ENCODE results near the gene IFNA13.
A peak's percentile ranks its signal among the peaks of the same experiment; 100 is the strongest.
"Not testable (repeated sequence)": the region's sequence is repeated elsewhere in the genome, so short reads cannot be mapped to it uniquely, and the experiment has no call there.

Gene IFNA13

DNA sequence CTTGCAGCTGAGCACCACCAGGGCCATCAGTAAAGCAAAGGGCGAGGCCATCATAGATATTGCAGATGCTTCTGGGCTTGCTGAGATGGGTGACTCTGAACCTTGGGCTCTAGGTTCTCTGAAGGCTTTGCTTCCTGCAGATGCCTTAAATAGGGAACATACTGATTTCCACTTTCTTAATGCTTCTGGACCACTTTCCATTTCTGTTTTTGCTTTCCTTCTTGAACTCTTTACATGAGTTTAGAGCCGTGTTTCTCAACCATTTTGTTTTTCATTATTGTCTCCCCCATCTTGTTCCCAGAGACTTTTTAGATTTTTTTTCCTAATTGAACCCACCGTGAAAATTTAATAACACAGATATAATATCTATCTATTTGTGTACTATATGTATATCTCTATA, at the start of gene IFNA13:
TSS of gene IFNA13 (minus strand) at position 101 of the 400 bp plus-strand sequence. CDS start at position 54, 47 bp downstream.
- DNase-seq, result no peak

DNA sequence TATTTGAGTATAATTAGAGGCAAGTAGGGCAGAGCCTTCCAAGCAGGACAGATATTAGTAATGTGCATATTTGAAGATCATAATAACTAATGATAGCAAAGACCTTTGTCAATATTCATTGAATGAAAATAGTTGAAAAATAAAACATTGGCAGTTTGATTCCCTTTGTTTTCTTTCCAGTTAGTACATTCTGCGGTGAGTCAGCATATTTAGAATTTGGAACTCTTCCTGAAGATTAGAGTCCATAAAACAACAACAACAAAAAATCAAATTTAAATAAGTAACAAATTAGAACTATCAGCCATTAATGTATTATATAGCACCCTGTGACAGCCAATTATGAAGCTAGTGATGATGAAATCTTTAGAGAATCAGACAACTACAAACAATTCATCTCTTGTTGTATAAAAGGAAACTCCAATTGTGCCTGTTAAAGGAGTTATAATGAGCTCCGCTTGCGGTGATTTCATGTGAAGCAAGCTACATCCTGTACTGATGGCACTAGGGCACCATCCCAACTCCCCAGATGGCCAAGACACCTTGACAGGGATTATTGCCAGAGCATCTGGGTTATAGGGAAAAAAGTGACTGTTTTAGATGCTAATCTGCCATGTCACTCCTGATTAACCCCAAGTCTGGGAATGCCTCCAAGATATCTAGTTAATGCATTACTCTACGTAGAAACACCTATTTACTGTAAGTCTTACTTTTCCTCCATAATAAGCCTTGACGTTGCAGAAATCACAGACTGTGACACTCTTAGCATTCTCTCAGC, 47.8 kb upstream of the IFNA13 start:
- peak; percentile 87 for DNase-seq

DNA sequence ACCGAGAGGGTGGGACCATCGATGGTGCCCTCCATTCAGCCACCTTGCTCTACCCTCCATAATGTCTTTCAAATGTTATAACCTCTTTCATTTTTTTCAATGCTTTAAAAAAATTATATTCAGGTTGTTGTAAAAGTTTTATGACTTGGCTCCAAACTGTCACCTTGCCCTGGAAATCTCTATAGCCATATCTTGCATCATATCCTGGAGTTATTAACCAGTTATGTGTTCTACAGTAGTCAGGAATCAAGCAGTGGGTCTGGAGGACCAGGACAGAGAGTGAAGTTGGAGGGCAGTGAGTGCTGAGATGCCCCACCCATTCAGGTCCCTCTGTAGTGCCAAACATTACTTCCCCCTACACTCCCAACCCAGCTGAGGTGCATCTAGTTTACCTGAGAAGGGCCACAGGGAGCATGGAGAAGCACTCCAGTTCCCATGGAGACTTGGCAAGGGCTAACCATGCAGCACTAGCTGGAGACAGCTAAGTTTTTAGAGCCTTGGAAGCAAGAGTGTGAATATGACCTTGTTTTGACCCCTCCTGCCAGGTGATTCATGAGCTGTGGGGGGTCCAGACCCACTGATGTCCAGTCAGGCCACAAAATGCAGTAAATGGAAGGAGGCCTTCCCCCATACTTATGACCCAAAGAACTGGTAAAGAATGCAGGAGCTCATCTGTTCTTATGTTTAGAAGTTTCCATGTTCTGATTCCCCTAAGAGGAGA, 46.5 kb upstream of the IFNA13 start:
- DNase-seq, result no peak

DNA sequence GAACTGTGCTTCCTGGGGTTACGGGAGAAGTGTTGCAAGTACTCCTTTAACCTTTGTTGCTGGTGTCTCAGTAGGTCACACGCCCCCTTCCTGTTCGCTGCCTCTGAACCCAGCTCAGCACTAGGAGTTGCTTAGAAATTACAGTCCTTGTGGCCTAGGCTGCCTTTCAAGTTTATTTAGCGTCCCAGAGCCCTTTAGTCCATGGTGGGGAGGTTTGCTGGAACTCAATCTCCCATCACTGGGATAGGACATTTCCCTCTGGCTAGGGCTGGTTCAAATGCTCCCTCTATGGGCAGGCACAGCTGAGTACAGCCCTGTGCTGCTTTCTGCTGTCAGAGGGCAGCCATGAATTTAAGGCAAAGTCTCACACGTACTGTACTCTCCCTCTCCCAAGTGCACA, 45.8 kb upstream of the IFNA13 start:
- DNase-seq, result no peak

DNA sequence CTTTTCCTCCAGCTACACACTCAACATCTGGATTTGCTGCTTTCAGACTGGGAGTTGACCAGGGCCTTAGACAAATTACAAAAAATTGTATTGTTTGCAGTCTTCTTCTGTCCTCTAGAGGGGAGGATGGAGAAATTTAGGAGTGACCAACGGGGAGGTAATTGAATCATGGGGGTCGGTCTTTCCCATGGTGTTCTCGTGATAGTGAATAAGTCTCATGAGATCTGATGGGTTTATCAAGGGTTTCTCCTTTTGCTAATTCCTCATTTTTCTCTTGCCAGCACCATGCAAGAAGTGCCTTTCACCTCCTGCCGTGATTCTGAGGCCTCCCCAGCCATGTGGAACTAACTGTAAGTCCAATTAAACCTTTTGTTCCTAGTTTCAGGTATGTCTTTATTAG, 45.3 kb upstream of the IFNA13 start:
- DNase-seq, result no peak

DNA sequence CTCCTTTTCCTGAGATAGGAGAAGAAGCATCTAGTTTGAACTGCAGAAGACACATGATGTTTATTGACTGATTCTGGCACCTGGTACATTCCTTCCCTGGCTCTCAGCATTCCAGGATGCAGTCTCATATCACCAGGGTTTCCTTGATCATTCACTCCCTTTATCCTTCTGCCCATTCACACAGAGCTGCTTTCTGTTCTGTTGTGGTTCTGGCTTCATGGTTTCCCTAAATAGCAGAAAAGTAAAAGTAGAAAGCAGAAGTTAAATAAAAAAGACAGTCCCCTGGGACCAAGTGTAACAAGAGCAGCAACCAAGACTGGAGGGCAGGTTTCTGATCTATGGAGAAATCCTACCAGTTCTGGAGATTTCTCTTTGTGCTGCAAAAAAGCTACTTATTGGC, 44.2 kb upstream of the IFNA13 start:
- DNase-seq, result no peak

DNA sequence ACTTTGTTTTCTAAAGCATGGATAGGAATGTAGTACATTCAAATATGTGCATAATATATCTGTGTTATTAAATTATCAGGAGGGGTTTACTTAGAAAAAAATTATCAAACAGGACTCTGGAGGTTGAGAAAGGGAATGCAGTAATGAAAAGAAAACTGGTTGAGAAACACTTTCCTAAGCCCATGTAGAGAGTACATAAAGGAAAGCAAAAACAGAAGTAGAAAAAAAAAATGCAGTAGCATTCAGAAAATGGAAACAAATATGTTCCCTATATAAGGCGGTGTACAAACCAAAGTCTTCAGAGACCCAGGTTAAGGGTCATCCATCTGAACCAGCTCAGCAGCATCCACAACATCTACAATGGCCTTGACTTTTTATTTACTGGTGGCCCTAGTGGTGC, 41.0 kb upstream of the IFNA13 start, which contains the start of gene IFNA8:
TSS of gene IFNA8 (plus strand) at position 301 of the 400 bp plus-strand sequence. CDS start at position 361, 60 bp downstream.
- DNase-seq, result no peak

DNA sequence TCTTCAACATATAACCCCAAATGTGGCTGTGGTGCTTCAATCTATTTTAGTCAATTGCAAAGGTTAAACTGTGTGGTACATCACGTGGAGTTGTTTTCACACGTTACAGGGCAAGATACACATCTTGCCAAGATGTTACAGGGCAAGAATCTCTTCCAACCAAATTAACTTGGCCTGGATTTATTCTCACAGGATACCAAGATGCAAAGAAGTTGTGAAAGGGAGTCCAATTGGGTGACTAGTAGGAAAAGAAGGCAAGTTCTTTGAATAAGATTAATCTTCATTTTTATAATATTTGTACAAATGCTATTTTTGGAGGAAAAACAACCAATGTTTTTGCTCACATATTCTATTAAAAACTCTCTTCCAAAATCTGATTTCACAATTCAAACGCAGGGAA, 36.3 kb upstream of the IFNA13 start:
- DNase-seq, result no peak

DNA sequence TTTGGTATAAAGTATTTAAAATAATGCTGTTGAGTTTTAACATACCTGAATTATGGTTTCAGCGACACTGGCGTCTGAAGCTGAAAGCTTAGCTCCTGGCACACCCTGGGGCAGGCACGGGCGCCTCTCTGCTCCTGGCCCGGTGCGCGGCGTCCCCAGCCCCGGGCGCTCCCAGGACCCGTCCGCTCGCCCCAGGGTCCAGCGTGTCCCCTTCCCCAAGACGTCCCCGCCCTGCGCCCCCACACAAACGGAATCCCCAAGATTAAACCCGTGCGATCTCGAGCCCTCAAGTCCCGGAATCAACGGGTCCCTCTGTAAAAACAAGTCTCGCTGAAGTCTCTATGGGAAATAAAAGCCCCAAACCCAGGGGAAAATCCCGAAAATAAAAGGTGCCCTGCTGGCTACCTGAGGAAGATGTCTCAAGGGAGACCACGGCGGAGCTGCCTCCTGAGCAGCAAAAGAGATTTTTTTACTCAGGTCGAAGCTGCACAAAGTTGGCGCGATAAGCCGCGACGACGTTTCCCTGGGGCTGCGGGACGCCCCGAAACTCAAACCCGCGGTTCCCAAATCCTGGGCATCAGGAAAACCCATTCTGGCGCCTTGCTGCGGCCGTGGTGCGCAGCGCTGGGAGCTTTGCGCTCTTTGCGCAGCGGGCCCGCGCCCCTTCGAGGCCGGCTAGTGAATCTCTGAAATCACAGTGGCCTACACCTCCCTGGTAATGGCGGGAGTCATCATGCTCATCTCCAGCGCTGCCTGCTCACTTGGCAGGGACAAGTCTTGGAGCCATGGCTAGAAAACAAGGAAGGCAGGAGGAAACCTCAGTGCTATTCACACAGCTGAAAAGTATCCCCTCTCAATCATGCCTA, 34.8 kb upstream of the IFNA13 start:
- DNase-seq, result no peak

DNA sequence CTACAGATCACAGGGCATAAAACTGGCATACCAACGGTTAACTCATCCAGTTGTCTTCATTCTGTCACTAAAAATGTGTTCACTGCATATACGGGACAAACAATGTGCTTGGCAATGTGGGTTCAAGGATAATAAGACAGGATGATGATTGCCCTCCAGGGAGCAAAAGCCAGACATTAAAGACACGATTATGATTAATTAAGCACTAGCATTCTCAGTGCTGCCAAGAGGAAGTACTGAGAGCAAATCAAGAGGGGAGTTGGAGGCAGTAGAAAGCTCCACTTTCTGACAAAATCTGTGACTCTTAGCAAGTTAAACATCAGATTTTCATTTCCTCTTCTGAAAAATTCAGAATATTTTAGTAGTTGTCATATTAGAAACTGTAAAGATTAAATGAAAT, 32.1 kb upstream of the IFNA13 start:
- no peak for DNase-seq

DNA sequence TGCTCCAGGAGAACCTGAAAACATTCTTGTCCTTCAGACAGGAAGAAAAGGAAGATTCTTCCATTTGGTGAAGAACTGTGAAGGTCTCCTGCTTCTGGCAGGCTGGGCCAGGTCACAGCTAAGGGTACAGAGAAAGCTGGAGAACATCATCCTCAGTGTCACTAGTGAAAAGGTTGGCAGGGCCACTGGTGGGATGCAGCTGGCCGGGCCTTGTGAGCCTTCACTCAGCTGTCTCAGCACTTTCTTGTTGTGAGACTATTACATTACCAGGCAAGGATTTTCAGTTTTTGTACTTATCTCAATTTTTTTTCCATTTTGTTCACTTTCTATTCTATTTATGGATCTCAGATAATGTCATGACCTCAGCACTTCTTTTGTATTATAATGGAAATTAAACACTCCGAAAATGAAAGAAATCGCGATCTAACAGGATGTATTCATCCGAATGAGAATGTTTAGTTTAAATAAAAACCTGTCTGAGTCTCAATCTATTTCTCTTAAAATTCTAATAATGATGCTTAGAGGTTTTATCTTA, 31.2 kb upstream of the IFNA13 start:
- no peak for DNase-seq

DNA sequence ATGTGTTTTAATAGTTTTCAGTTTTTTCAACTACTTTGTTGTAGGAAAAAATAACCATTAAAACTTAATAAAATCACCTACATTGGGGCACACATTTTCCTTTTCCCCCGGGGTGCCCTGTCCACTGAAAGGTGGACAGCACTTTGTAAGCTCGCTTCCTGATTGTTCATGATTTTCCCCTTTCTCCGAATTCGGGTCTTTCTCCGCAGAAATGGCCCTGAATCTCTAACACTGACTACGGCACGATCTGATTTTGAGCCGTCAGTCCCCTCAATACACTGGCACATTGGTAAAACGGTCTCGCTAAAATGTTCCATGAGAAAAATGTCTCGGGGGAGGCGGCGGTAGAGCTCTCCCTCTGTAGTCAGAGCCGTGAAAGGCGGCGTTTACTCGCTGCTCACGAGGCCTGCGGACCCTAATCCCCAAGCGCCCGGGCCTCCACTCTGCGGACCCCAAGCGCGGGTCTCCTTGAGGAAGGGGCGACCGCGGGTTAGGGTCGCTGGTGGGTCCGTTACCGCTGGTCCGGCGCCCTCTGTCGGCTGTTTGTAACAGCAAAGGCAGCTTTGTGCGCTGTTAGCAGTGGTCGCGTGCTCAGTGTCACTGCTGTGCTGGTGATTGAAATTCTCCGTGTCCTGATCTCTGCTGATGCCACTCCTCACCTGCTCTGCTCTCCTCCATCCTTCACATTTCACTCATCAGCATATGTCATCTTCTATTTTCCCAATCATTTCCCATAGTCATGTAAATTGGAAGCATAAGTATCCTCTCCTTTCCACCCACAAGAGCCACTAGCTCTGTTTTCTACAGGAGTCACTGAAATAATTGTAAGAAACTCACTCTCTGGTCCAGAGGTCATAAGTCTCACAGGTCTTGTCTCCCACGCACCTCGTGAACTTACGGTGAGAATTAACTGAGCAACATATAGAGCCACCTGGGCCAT, 28.2 kb upstream of the IFNA13 start:
- peak; percentile 9 for DNase-seq

DNA sequence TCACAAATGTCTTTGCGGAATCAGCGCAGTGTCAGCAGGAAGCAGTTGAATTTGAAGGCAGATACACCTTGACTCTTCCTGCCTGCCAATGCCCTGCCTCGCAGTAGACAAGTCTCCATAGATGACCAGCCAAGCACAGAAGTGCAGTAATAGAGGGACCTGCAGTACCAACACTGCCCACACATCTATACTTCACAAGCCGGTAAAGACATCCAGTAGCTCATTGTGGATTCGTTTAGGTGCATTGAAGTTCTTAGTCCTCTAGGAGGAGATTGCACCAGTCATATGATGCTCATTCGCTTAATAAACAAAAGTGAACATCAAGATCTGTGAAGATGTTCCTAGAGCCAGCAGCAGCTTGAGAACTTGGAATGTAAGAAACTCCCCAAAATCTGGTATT, 24.4 kb upstream of the IFNA13 start:
- no peak for DNase-seq

DNA sequence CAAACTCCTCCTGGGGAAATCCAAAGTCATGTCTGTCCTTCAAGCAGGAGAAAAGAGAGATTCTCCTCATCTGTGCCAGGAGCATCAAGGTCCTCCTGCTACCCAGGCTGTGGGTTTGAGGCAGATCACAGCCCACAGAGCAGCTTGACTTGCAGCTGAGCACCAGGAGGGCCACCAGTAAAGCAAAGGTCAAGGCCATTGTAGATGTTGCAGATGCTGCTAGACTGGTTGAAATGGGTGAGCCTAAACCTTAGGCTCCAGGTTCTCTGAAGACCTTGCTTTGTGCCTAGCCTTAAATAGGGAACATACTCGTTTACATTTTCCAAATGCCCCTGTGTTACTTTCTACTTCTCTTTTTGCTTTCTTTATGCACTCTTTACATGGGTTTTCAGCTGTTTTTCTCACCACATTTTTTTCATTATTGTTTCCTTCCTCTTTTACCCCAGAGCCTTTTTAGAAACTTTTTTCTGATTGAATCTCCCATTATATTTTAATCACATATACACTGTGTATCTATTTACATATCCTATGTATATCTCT, 17.3 kb upstream of the IFNA13 start, which contains the start of gene IFNA2:
TSS of gene IFNA2 (minus strand) at position 268 of the 540 bp plus-strand sequence. CDS start at position 199, 69 bp downstream.
- DNase-seq, result no peak

DNA sequence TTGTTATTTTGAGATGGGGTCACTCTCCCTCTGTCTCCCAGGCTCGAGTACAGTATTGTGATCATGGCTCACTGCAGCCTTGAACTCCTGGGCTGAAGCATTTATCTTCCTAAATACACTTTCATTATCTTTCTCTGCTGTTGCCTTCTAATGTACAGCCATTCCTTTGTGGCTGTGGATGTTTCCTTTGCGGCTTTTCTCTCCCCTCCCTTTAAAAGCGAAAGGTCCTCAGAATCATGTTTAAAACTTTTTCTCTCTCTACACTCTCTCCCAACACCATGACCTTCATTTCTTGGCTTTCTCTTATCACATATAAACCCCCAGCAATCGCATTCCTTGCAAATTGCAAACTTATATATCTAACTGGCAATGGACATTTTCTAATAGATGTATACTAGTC, 15.8 kb upstream of the IFNA13 start:
- no peak for DNase-seq

DNA sequence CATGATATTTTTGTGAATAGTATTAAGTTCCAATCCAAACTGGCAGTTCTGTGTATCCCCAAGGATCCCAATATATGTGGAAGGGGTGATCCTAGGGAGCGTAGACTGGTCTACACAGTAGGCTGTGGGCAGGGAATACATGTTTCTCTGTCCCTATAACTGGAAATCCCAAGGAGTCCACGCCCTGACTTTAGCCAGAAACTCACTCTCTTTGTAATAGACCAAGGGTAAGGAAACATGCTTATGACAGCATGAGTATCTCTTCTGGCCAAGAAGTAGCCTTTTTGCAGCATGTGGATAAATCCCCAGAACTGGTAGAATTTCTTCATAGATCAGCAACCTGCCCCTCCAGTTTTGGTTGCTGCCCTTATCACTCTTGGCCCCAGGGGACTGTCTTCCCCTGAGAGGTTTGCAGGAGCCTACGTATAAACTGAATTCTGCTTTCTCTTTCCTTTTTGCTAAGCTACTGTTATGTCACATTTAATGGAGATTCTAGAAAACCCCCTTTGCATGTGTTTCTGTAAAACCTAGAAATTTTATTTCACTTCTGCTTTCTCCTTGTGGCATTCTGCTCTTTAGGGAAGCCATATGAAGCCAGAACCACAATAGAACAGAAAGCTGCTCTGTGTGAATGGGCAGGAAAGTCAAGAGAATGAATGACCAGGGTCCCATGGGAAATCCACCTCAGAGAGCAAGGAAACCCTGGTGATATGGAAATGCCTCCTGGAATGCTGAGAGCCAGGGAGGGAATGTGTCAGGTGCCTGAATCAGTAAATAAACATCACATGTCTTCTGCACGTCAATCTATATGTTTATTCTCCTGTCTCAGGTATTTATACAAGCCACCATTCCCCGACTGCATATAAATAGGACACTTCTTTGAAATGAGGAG, 13.8 kb upstream of the IFNA13 start:
- DNase-seq, result no peak

DNA sequence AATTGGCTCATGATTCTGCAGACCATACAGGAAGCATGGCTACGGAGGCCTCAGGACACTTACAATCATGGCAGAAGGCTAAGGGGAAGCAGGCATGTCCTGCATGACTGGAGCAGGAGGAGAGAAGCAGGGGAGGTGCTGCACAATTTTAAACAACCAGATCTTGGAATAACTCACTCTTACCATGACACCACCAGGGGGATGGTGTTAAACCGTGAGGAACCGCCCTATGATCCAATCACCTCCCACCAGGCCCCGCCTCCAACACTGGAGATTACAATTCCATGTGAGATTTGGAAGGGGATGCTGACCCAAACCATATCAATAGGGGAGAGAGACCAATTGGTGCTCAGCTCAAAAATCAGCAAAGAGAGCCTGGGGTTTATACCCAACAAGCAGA, 3.6 kb upstream of the IFNA13 start:
- DNase-seq, result not testable (repeated sequence)

DNA sequence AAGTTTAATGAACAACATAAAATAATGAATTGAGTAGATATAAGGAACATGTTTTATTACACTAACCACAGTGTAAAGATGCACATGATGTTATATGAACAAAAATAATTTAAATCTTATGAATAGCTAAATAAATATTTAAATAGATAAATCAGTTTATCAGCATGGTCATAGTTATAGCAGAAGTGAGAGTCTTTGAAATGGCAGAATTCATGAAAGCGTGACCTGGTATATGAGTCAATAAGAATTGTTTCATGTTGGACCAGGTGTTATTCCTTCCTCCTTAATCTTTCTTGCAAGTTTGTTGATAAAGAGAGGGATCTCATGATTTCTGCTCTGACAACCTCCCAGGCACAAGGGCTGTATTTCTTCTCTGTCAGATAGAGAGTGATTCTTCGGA, 688 bp downstream of the IFNA13 start:
- DNase-seq, result not testable (repeated sequence)

DNA sequence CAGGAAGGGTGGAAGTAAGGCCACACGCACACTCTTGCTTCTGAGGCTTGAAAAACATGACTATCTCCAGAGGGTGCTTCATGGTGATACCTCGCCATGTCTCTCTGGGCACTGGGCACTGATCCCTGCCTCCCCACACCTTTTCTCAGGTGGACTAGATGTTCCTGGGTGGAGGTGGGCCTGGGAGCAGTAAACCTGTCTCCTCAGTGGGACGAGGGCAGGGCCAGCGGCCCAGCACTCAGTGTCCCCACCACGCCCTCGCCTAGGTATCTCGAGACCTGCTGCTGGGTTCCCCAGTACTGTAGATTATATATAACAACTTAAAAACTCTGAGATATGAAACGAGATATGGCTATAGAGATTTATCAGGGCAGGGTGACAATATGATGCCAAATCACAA, 5.6 kb downstream of the IFNA13 start:
- no peak for DNase-seq

All from NCI-H524 treated with DMSO at 0.1 percent for 48 hours (cell line).